ENCODE measurements around the gene RIPK1.

Gene RIPK1

GRCh38 chr6:3120765-3121089 lies 52.4 kb downstream of the RIPK1 start:
- Histone ChIP-seq H3K4me3 (replicated peaks; ENCODE audit: insufficient read depth, low read length) (no peak overlapping the region), H3K27me3 (ENCODE audit: insufficient read depth, poor library complexity, severe bottlenecking) (no peaks in the 10 kb centered on the region), H3K27ac (replicated peaks) (no peak overlapping the region)
- DNase-seq (ENCODE audit: low read depth in 1 of 2, low spot score in 1 of 2) = no peak
- TF ChIP-seq GABPA (IDR thresholded peaks at IDR 0.05; ENCODE audit: low read depth) (no peak), POLR2AphosphoS5 (IDR thresholded peaks at IDR 0.05; ENCODE audit: low read depth) (no peak), SPI1 (IDR thresholded peaks at IDR 0.05; ENCODE audit: borderline replicate concordance, low read depth) (no peak)
- TF ChIP-seq, protein P1, sequence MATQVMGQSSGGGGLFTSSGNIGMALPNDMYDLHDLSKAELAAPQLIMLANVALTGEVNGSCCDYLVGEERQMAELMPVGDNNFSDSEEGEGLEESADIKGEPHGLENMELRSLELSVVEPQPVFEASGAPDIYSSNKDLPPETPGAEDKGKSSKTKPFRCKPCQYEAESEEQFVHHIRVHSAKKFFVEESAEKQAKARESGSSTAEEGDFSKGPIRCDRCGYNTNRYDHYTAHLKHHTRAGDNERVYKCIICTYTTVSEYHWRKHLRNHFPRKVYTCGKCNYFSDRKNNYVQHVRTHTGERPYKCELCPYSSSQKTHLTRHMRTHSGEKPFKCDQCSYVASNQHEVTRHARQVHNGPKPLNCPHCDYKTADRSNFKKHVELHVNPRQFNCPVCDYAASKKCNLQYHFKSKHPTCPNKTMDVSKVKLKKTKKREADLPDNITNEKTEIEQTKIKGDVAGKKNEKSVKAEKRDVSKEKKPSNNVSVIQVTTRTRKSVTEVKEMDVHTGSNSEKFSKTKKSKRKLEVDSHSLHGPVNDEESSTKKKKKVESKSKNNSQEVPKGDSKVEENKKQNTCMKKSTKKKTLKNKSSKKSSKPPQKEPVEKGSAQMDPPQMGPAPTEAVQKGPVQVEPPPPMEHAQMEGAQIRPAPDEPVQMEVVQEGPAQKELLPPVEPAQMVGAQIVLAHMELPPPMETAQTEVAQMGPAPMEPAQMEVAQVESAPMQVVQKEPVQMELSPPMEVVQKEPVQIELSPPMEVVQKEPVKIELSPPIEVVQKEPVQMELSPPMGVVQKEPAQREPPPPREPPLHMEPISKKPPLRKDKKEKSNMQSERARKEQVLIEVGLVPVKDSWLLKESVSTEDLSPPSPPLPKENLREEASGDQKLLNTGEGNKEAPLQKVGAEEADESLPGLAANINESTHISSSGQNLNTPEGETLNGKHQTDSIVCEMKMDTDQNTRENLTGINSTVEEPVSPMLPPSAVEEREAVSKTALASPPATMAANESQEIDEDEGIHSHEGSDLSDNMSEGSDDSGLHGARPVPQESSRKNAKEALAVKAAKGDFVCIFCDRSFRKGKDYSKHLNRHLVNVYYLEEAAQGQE (IDR thresholded peaks at IDR 0.05; ENCODE audit: insufficient replicate concordance, low read depth) = no peak
- TF ChIP-seq, protein P2, sequence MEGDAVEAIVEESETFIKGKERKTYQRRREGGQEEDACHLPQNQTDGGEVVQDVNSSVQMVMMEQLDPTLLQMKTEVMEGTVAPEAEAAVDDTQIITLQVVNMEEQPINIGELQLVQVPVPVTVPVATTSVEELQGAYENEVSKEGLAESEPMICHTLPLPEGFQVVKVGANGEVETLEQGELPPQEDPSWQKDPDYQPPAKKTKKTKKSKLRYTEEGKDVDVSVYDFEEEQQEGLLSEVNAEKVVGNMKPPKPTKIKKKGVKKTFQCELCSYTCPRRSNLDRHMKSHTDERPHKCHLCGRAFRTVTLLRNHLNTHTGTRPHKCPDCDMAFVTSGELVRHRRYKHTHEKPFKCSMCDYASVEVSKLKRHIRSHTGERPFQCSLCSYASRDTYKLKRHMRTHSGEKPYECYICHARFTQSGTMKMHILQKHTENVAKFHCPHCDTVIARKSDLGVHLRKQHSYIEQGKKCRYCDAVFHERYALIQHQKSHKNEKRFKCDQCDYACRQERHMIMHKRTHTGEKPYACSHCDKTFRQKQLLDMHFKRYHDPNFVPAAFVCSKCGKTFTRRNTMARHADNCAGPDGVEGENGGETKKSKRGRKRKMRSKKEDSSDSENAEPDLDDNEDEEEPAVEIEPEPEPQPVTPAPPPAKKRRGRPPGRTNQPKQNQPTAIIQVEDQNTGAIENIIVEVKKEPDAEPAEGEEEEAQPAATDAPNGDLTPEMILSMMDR (IDR thresholded peaks at IDR 0.05; ENCODE audit: insufficient read depth, low read length) = no peak

DNA sequence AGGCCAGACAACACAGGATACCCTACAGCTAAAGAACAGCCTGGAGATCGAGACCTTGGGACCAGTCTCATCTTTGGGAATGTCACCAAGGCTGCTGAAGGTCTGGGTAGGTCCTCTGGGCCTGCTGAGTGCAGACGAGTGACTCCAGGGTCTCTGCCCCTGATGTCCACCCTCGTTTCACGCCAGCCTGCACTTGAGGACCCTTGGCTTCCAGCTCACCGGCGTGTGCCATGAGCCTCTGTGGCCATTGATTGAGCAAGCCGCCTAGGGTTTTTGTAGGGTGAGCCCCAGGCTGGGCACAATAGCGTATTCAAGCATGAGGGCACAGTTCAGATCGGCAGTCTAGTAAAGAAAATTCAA lies 54.5 kb downstream of the RIPK1 start:
- Histone ChIP-seq H3K4me3 (replicated peaks; ENCODE audit: insufficient read depth, low read length) (no peak overlapping the region), H3K27me3 (ENCODE audit: insufficient read depth, poor library complexity, severe bottlenecking) (no peaks in the 10 kb centered on the region), H3K27ac (replicated peaks) (no peak overlapping the region)
- no peak for DNase-seq (ENCODE audit: low read depth in 1 of 2, low spot score in 1 of 2)
- TF ChIP-seq, protein P2 (IDR thresholded peaks at IDR 0.05; ENCODE audit: insufficient read depth, low read length) = no peak
- TF ChIP-seq SPI1 (IDR thresholded peaks at IDR 0.05; ENCODE audit: borderline replicate concordance, low read depth) = no peak
- TF ChIP-seq, protein P1 (IDR thresholded peaks at IDR 0.05; ENCODE audit: insufficient replicate concordance, low read depth) = no peak
- TF ChIP-seq GABPA (IDR thresholded peaks at IDR 0.05; ENCODE audit: low read depth) = no peak
- no peak for TF ChIP-seq POLR2AphosphoS5 (IDR thresholded peaks at IDR 0.05; ENCODE audit: low read depth)

- Histone ChIP-seq H3K4me3 (replicated peaks; ENCODE audit: insufficient read depth, low read length) (no peak overlapping the region), H3K27ac (replicated peaks) (no peak overlapping the region), H3K27me3 (ENCODE audit: insufficient read depth, poor library complexity, severe bottlenecking) (no peaks in the 10 kb centered on the region)
- no peak for TF ChIP-seq POLR2AphosphoS5 (IDR thresholded peaks at IDR 0.05; ENCODE audit: low read depth)
- no peak for TF ChIP-seq SPI1 (IDR thresholded peaks at IDR 0.05; ENCODE audit: borderline replicate concordance, low read depth)
- TF ChIP-seq, protein P2 (IDR thresholded peaks at IDR 0.05; ENCODE audit: insufficient read depth, low read length) = no peak
- no peak for TF ChIP-seq GABPA (IDR thresholded peaks at IDR 0.05; ENCODE audit: low read depth)
- TF ChIP-seq, protein P1 (IDR thresholded peaks at IDR 0.05; ENCODE audit: insufficient replicate concordance, low read depth) = no peak
- no peak for DNase-seq (ENCODE audit: low read depth in 1 of 2, low spot score in 1 of 2)
Measured at GRCh38 chr6:3124667-3125066, 56.4 kb downstream of the RIPK1 start.
